ENCODE data around the gene CHPF2. TPM values are rescaled to one million over a fixed set of nuclear protein-coding genes. Genes with fewer than 3 reads are reported as not detected.

CHPF2 gene
- polyA plus RNA-seq, 3 donors = 20.3 to 28.1 (median 25.9) TPM

- DNase-seq (ENCODE audit: extremely low read depth in 1 of 11, low read depth in 9 of 11, low spot score in 4 of 11) = peak in 5 of 11 donors; percentile 72 to 81 (median 78)
These were observed 19.6 kb downstream of the CHPF2 start for GRCh38 chr7:151251689-151252560.

GRCh38 chr7:151252561-151252835 lies 20.2 kb downstream of the CHPF2 start:
- DNase-seq (ENCODE audit: extremely low read depth in 1 of 11, low read depth in 9 of 11, low spot score in 4 of 11) = no peak

- no peak for DNase-seq (ENCODE audit: extremely low read depth in 1 of 11, low read depth in 9 of 11, low spot score in 4 of 11)
These were observed 20.9 kb downstream of the CHPF2 start for GRCh38 chr7:151252961-151253711.

- no peak for DNase-seq (ENCODE audit: extremely low read depth in 1 of 11, low read depth in 9 of 11, low spot score in 4 of 11)
These were observed 22.0 kb downstream of the CHPF2 start for GRCh38 chr7:151254316-151254715.

GRCh38 chr7:151254851-151255250 lies 22.6 kb downstream of the CHPF2 start:
- no peak for DNase-seq (ENCODE audit: extremely low read depth in 1 of 11, low read depth in 9 of 11, low spot score in 4 of 11)

GRCh38 chr7:151255390-151255789 lies 23.1 kb downstream of the CHPF2 start:
- no peak for DNase-seq (ENCODE audit: extremely low read depth in 1 of 11, low read depth in 9 of 11, low spot score in 4 of 11)

GRCh38 chr7:151256410-151257045 lies 24.2 kb downstream of the CHPF2 start:
- DNase-seq (ENCODE audit: extremely low read depth in 1 of 11, low read depth in 9 of 11, low spot score in 4 of 11) = no peak

- DNase-seq (ENCODE audit: extremely low read depth in 1 of 11, low read depth in 9 of 11, low spot score in 4 of 11) = no peak
These were observed 25.7 kb downstream of the CHPF2 start for GRCh38 chr7:151257990-151258389.

- DNase-seq (ENCODE audit: extremely low read depth in 1 of 11, low read depth in 9 of 11, low spot score in 4 of 11) = no peak
These were observed 28.2 kb downstream of the CHPF2 start for GRCh38 chr7:151260471-151260870.

GRCh38 chr7:151260883-151261282 lies 28.6 kb downstream of the CHPF2 start:
- no peak for DNase-seq (ENCODE audit: extremely low read depth in 1 of 11, low read depth in 9 of 11, low spot score in 4 of 11)

- no peak for DNase-seq (ENCODE audit: extremely low read depth in 1 of 11, low read depth in 9 of 11, low spot score in 4 of 11)
These were observed 29.2 kb downstream of the CHPF2 start for GRCh38 chr7:151261529-151261928.

- no peak for DNase-seq (ENCODE audit: extremely low read depth in 1 of 11, low read depth in 9 of 11, low spot score in 4 of 11)
These were observed 32.3 kb downstream of the CHPF2 start for GRCh38 chr7:151264615-151265014.

- no peak for DNase-seq (ENCODE audit: extremely low read depth in 1 of 11, low read depth in 9 of 11, low spot score in 4 of 11)
These were observed 33.2 kb downstream of the CHPF2 start for GRCh38 chr7:151265351-151265931.

- no peak for DNase-seq (ENCODE audit: extremely low read depth in 1 of 11, low read depth in 9 of 11, low spot score in 4 of 11)
These were observed 37.2 kb downstream of the CHPF2 start for GRCh38 chr7:151269511-151269910.

GRCh38 chr7:151271699-151272355 lies 39.5 kb downstream of the CHPF2 start:
- DNase-seq (ENCODE audit: extremely low read depth in 1 of 11, low read depth in 9 of 11, low spot score in 4 of 11) = peak in 1 of 11 donors; percentile 7

GRCh38 chr7:151272405-151272804 lies 40.1 kb downstream of the CHPF2 start:
- DNase-seq (ENCODE audit: extremely low read depth in 1 of 11, low read depth in 9 of 11, low spot score in 4 of 11) = no peak

GRCh38 chr7:151272877-151273276 lies 40.6 kb downstream of the CHPF2 start:
- no peak for DNase-seq (ENCODE audit: extremely low read depth in 1 of 11, low read depth in 9 of 11, low spot score in 4 of 11)

GRCh38 chr7:151273651-151274390 lies 41.5 kb downstream of the CHPF2 start:
- no peak for DNase-seq (ENCODE audit: extremely low read depth in 1 of 11, low read depth in 9 of 11, low spot score in 4 of 11)

GRCh38 chr7:151274396-151274795 lies 42.1 kb downstream of the CHPF2 start:
- no peak for DNase-seq (ENCODE audit: extremely low read depth in 1 of 11, low read depth in 9 of 11, low spot score in 4 of 11)
